Measurements from ENCODE around the gene MAD2L1.

DNA sequence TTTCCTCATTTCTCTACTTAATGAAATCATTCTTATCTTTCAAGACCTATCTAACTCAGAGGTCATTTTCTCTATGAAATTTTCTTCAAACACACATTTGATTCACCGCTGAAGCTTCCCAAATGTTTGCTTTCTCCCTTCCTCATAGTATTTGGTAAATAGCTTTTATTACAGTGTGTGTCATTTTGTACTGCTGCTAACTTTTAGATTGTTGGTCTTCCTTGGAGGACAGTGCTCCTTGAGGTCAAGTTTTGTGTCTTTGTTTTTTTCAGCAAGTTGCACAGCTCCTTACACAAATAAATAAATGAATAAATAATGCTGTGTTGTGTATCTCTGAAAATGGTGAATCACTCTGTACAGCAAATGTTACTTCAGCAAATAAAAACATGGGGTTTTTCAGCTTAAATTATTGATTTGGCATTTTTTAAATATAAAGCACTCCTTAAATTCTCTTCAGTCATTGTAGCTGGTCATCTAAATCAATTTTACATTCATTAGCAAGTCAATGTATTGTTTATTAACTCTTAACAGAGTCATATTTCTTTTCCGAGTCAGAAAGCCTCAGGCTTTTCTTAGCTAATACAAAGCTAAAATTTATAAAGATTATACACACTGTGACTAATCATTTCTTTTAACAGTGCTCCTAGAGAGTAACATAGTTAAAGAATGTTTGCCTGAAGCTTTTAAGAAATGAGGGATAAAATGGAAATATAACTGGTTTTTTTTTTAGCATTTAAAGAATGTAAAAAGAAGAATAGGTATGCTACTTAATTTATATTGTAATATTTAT lies 30.1 kb upstream of the MAD2L1 start:
- TF ChIP-seq, protein P1, sequence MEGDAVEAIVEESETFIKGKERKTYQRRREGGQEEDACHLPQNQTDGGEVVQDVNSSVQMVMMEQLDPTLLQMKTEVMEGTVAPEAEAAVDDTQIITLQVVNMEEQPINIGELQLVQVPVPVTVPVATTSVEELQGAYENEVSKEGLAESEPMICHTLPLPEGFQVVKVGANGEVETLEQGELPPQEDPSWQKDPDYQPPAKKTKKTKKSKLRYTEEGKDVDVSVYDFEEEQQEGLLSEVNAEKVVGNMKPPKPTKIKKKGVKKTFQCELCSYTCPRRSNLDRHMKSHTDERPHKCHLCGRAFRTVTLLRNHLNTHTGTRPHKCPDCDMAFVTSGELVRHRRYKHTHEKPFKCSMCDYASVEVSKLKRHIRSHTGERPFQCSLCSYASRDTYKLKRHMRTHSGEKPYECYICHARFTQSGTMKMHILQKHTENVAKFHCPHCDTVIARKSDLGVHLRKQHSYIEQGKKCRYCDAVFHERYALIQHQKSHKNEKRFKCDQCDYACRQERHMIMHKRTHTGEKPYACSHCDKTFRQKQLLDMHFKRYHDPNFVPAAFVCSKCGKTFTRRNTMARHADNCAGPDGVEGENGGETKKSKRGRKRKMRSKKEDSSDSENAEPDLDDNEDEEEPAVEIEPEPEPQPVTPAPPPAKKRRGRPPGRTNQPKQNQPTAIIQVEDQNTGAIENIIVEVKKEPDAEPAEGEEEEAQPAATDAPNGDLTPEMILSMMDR (IDR thresholded peaks at IDR 0.05), result no peak
- TF ChIP-seq POLR2A (IDR thresholded peaks at IDR 0.05) (no peak), POLR2AphosphoS5 (IDR thresholded peaks at IDR 0.05) (no peak)

All from gastroesophageal sphincter (tissue), 3 donors.